MM.1S (cell line): ENCODE measurements around the gene TRIM59.

ENCODE experiments used
- DNase-seq: peaks from one replicate; pipeline ENCODE4 v3.0.0-alpha.2; 2015
- H2AFZ ChIP-seq: fragments of 300-600 bp; sonication (generic); 2 replicates; pipeline ENCODE4 v1.6.0; 2016; ENCODE audit warnings: antibody characterized with exemption, low read length
- H3F3A ChIP-seq: fragments of 300-600 bp; sonication (generic); 2 replicates; pipeline ENCODE4 v1.6.1; 2016; ENCODE audit warnings: mild to moderate bottlenecking, antibody characterized with exemption, low read length, moderate library complexity, mixed read lengths; ENCODE audit not compliant: insufficient read depth
- H3K27ac ChIP-seq: fragments of 300-600 bp; sonication (generic); 2 replicates; pipeline ENCODE4 v1.5.1; 2016; ENCODE audit warnings: mild to moderate bottlenecking, low read length
- H3K27me3 ChIP-seq: fragments of 300-600 bp; sonication (generic); replicated peaks from 2 replicates; pipeline ENCODE4 v1.6.0; 2016; ENCODE audit warnings: low read length; ENCODE audit not compliant: insufficient read depth
- H3K36me3 ChIP-seq: fragments of 300-600 bp; sonication (generic); replicated peaks from 2 replicates; pipeline ENCODE4 v1.6.1; 2016; ENCODE audit warnings: mild to moderate bottlenecking, low read length, mixed read lengths; ENCODE audit not compliant: insufficient read depth
- H3K4me1 ChIP-seq: fragments of 300-600 bp; sonication (generic); 2 replicates; pipeline ENCODE4 v1.6.1; 2016; ENCODE audit warnings: low read length, mixed read lengths
- H3K4me2 ChIP-seq: fragments of 300-600 bp; sonication (generic); 2 replicates; pipeline ENCODE4 v1.6.0; 2016; ENCODE audit warnings: low read depth, low read length
- H3K4me3 ChIP-seq: fragments of 300-600 bp; sonication (generic); 2 replicates; pipeline ENCODE4 v1.5.1; 2016; ENCODE audit warnings: low read length, mixed read lengths
- H3K79me2 ChIP-seq: fragments of 300-600 bp; sonication (generic); 2 replicates; pipeline ENCODE4 v1.6.1; 2016; ENCODE audit warnings: mixed run types, low read length, mixed read lengths
- H3K9ac ChIP-seq: fragments of 300-600 bp; sonication (generic); 2 replicates; pipeline ENCODE4 v1.6.1; 2016; ENCODE audit warnings: low read length, mixed read lengths
- H3K9me2 ChIP-seq: fragments of 300-600 bp; sonication (generic); replicated peaks from 2 replicates; pipeline ENCODE4 v1.6.1; 2016; ENCODE audit warnings: mild to moderate bottlenecking, low read length, mixed read lengths; ENCODE audit not compliant: insufficient read depth
- H3K9me3 ChIP-seq: fragments of 300-600 bp; sonication (generic); replicated peaks from 2 replicates; pipeline ENCODE4 v1.6.1; 2016; ENCODE audit warnings: mild to moderate bottlenecking, low read length, mixed read lengths; ENCODE audit not compliant: insufficient read depth
- H4K20me1 ChIP-seq: fragments of 300-600 bp; sonication (generic); 2 replicates; pipeline ENCODE4 v1.6.1; 2016; ENCODE audit warnings: mild to moderate bottlenecking, low read length, moderate library complexity, mixed read lengths; ENCODE audit not compliant: insufficient read depth
- EZH2 ChIP-seq: fragments of 300-600 bp; sonication (generic); optimal IDR thresholded peaks from 2 replicates; pipeline ENCODE3; 2017; ENCODE audit warnings: low read depth, mild to moderate bottlenecking, antibody characterized with exemption, low read length, mixed read lengths
- EZH2phosphoT487 ChIP-seq: fragments of 300-600 bp; sonication (generic); IDR thresholded peaks from 2 replicates; pipeline ENCODE4 v1.6.1; 2018; ENCODE audit warnings: antibody characterized with exemption, low read length
- TF ChIP-seq, protein P1 (sequence below): fragments of 300-600 bp; sonication (generic); IDR thresholded peaks from 2 replicates; pipeline ENCODE4 v1.5.1; 2016; ENCODE audit warnings: antibody characterized with exemption, low read length, mixed read lengths

TRIM59 gene

DNA sequence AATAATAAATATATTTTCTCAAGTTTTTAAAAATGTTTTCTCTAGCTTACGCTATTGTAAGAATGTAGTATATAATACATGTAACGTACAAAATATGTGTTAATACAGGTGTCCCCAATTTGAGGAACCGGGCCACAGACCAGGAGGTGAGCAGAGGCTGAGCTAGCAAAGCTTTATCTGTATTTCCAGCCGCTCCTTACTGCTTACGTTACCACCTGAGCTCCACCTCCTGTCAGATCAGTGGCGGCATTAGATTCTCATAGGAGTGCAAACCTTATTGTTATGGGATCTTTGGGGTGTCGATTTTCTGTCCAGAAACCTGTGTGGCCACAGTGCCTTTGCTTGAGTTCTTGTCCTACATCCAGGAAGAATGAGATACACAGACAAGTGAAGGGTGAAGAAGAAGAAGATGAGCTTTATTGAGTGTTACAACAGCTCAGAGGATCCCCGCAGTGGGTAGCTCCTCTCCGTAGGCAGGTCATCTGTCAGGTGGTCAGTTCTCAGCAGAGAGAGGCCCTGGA is 9.9 kb upstream of the TRIM59 start:
- H3K27ac ChIP-seq, result no peak overlapping the region
- H3K79me2 ChIP-seq, result no peaks in the 10 kb centered on the region
- no peaks in the 10 kb centered on the region for H3K9me2 ChIP-seq
- no peak overlapping the region for H2AFZ ChIP-seq
- H3K4me2 ChIP-seq, result no peak overlapping the region
- no peak overlapping the region for H3K4me3 ChIP-seq
- H3K36me3 ChIP-seq, result no peaks in the 10 kb centered on the region
- no peaks in the 10 kb centered on the region for H4K20me1 ChIP-seq
- H3K9ac ChIP-seq, result no peak overlapping the region
- no peaks in the 10 kb centered on the region for H3F3A ChIP-seq
- DNase-seq, result no peak
- H3K9me3 ChIP-seq, result no peaks in the 10 kb centered on the region
- no peaks in the 10 kb centered on the region for H3K27me3 ChIP-seq
- TF ChIP-seq EZH2 (no peak), EZH2phosphoT487 (no peak)
- TF ChIP-seq, protein P1, sequence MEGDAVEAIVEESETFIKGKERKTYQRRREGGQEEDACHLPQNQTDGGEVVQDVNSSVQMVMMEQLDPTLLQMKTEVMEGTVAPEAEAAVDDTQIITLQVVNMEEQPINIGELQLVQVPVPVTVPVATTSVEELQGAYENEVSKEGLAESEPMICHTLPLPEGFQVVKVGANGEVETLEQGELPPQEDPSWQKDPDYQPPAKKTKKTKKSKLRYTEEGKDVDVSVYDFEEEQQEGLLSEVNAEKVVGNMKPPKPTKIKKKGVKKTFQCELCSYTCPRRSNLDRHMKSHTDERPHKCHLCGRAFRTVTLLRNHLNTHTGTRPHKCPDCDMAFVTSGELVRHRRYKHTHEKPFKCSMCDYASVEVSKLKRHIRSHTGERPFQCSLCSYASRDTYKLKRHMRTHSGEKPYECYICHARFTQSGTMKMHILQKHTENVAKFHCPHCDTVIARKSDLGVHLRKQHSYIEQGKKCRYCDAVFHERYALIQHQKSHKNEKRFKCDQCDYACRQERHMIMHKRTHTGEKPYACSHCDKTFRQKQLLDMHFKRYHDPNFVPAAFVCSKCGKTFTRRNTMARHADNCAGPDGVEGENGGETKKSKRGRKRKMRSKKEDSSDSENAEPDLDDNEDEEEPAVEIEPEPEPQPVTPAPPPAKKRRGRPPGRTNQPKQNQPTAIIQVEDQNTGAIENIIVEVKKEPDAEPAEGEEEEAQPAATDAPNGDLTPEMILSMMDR, result no peak
- no peaks in the 10 kb centered on the region for H3K4me1 ChIP-seq

DNA sequence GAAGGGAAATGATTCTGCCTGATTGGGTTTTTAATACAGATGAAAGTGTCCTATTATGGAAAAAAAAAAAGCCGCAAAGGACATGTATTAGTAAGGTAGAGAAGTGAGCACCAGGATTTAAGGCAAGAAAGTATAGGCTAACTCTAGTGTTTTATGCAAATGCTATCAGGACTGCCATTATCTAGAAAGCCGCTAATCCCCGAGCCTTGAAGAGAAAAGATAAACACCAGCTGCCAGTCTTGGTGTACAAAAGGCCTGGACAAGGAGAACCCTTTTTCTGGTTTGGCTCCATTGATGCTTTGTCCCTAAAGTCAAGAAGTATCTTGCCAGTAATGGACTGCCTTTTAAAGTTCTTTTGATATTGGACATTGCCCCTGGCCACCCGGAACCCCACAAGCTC is 8.6 kb upstream of the TRIM59 start:
- H3K9me2 ChIP-seq, result no peaks in the 10 kb centered on the region
- TF ChIP-seq, protein P1, result no peak
- no peak for TF ChIP-seq EZH2phosphoT487
- no peaks in the 10 kb centered on the region for H3F3A ChIP-seq
- H3K9ac ChIP-seq, result no peak overlapping the region
- H3K79me2 ChIP-seq, result no peaks in the 10 kb centered on the region
- no peaks in the 10 kb centered on the region for H3K27me3 ChIP-seq
- no peaks in the 10 kb centered on the region for H3K36me3 ChIP-seq
- H3K9me3 ChIP-seq, result no peaks in the 10 kb centered on the region
- no peaks in the 10 kb centered on the region for H3K4me1 ChIP-seq
- no peaks in the 10 kb centered on the region for H4K20me1 ChIP-seq
- no peak overlapping the region for H2AFZ ChIP-seq
- no peak overlapping the region for H3K4me3 ChIP-seq
- DNase-seq, result no peak
- H3K27ac ChIP-seq, result no peak overlapping the region
- no peak overlapping the region for H3K4me2 ChIP-seq

DNA sequence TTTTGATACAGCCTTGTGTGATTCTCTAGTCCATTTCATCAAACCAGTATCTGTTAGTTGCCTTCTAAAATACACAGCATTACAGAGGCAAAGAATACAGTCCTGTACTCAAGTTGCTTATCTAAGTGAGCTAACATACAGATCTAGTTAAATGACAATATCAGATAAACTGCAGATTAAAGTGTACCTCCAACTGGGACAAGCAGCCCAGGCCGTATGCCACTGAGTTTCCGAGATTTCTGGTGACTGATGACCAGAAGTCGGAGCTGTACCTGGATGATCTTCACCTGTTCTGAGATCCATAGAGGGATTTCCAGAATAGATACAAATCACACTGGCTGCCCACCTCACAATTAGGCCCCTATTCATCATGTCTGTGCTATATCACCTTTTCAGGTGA is 6.3 kb upstream of the TRIM59 start:
- DNase-seq, result no peak
- Histone ChIP-seq H3K9ac (no peak overlapping the region), H3K79me2 (no peaks in the 10 kb centered on the region), H3K9me3 (no peaks in the 10 kb centered on the region), H2AFZ (no peak overlapping the region), H3K4me1 (no peaks in the 10 kb centered on the region), H3K9me2 (no peaks in the 10 kb centered on the region), H3K36me3 (no peaks in the 10 kb centered on the region), H3K4me2 (no peak overlapping the region), H3K27ac (no peak overlapping the region), H4K20me1 (no peaks in the 10 kb centered on the region), H3K4me3 (no peak overlapping the region), H3K27me3 (no peaks in the 10 kb centered on the region), H3F3A (no peaks in the 10 kb centered on the region)
- TF ChIP-seq EZH2phosphoT487 (no peak), EZH2 (no peak)
- TF ChIP-seq, protein P1, result no peak
